Mammary epithelial cell (primary cell): ENCODE measurements around the gene CREBBP.

Experiments used
- CTCF ChIP-seq, 2 donors: IDR thresholded peaks in 1 of 2; conservative IDR thresholded peaks in 1 of 2; 2 replicates each; pipeline ENCODE4 v1.5.1; 2011 to 2012; ENCODE audit warnings: inconsistent platforms in 2 of 2, low read length in 2 of 2, mild to moderate bottlenecking in 2 of 2, control low read depth in 1 of 2, low read depth in 1 of 2; ENCODE audit not compliant: insufficient read depth in 1 of 2; ENCODE audit errors: extremely low read depth in 1 of 2
- EZH2 ChIP-seq: IDR thresholded peaks from 2 replicates; pipeline ENCODE4 v1.6.1; 2012; ENCODE audit warnings: low read length, inconsistent platforms, borderline replicate concordance

DNA sequence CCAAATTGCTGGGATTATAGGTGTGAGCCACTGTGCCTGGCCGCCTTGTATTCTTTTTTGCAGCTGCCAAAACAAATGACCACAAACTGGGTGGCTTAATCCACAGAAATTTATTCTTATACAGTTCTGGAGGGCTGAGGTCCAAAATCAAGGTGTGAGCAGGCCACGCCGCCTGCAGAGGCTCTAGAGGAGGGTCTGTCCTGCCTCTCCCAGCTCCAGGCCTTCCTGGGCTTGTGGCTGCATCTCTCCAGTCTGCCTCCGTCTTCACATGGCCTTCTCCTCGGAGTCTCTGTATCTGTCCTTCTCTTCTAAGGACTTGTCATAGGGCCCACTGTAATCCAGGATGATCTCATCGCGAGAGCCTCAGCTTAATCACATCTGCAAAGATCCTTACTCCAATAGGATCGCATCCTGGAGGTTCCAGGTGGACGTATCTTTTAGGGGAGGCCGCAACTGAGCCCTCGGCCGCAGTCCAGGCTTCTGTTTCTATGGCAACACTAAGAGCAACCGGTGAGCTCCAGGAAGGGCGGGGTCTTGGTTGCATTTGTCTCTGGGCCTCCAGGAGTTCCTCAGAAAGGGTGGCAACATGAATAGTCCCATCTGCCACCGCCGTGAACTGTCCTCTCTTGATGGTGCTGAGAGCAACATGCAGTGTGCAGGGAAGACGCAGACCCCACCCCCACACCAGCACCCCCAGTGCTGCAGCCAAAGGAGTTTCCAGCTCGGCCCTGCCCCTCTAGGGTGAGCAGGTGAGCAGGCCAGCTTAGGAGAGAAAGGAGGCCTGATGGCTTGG lies 29.5 kb upstream of the CREBBP start:
- TF ChIP-seq CTCF (conservative IDR thresholded peaks at IDR 0.05 in 1 of 2, IDR thresholded peaks at IDR 0.05 in 1 of 2; ENCODE audit: extremely low read depth in 1 of 2, insufficient read depth in 1 of 2, low read depth in 1 of 2, low read length in 2 of 2) (no peak), EZH2 (no peak)
